HG03558 (cell line): ENCODE measurements around the gene CHD5.
"Not testable (repeated sequence)": the region's sequence is repeated elsewhere in the genome, so short reads cannot be mapped to it uniquely, and the experiment has no call there.

ENCODE experiments used
- ATAC-seq: cut with Tn5 transposase; IDR thresholded peaks from one replicate; pipeline ENCODE4 v1.9.1; 2021; ENCODE audit warnings: moderate number of reproducible peaks; ENCODE audit not compliant: unreplicated experiment; ENCODE audit errors: extremely low read depth

CHD5 gene

GRCh38 chr1:6180268-6180706, at the start of gene CHD5:
Gene CHD5, minus strand, starts transcription at chr1:6180321. Its CDS starts 298 bp downstream, at chr1:6180023.
- ATAC-seq = no peak

- ATAC-seq = no peak
Measured at GRCh38 chr1:6225651-6226050, 45.5 kb upstream of the CHD5 start.

DNA sequence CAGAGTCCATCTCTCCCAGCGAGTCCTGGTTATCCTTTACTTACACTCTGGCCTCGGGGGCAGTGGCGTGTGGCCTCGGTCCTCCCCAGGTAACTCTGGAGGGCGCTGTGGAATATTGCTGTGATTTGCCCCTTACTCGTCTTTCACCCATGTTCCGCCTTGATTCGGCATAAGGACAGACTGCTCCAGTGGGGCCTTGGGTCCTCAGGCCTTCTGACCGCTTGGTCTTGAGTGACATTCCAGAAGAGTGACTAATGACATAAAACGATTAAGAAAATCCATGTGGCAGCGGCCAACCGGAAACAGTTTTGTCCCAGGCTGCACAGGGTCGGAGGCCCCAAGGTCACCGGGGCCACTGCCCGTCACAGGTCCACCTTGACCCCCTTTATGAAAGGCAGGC, 44.6 kb upstream of the CHD5 start:
- no peak for ATAC-seq

DNA sequence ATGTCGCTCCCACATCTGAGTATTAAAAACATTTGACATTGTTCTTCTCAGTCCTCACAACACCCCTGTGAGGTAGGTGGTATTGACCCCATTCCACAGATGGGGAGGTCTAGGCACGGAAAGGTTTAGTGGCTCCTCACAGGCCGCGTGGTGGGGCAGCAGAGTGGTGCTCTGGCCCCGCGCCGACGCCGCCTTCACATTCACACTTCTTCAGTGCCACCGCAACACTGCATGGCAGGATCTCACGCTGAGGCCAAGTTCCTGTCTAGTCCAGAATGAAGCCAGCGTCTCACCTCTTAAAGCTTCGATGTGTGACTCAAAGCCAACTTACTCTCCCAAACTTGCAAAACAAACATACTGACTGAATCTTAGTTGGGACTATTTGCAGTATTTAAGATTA, 43.5 kb upstream of the CHD5 start:
- no peak for ATAC-seq

DNA sequence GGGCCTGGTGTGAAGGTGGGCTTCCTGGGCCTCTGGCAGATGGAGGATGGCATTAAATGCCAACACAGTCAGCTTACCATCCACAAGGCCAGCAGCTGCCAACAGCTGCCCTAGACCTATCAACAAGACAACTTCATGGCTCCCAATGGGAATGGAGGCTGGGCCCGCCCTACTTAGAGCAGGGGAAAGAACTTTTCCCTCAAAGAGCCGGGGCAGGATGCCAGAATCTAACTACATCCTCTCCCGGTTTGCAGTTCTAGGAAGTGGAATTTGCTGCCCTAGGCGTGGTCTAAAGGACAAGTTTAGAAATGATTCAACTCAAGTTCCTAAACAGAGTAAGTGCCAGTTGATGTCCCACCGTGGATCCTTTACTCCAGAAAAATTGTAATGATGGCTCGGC, 42.5 kb upstream of the CHD5 start:
- no peak for ATAC-seq

GRCh38 chr1:6221210-6221784, 41.2 kb upstream of the CHD5 start:
- ATAC-seq = no peak

DNA sequence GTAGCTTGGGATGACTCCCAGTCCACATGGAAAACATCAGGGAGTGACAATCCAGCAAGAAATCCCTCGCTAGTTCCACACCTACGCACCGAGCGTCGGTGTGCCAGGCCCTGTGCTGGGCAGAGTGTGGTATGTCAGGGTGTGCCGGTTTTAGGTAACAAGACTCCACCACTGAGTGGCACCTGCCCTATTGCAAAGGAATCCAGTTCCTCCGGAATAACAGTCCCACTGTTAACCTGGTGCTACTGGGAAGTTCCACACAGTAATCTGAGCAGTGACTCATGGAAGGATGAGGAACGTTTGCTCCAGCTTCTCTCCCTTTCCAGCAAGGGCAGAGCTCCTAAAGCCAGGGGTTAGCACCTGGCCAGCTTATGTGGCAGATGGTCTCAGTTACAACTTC, 40.1 kb upstream of the CHD5 start:
- ATAC-seq = no peak

DNA sequence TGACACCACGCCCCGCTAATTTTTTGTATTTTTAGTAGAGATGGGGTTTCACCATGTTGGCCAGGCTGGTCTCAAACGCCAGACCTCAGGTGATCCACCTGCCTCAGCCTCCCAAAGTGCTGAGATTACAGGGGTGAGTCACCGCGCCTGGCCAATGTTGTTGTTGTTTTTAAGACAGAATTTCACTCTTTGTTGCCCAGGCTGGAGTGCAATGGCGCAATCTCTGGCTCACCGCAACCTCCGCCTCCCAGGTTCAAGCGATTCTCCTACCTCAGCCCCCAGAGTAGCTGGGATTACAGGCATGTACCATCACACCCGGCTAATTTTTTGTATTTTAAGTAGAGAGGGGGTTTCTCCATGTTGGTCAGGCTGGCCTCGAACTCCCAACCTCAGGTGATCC, 39.5 kb upstream of the CHD5 start:
- not testable (repeated sequence) for ATAC-seq

DNA sequence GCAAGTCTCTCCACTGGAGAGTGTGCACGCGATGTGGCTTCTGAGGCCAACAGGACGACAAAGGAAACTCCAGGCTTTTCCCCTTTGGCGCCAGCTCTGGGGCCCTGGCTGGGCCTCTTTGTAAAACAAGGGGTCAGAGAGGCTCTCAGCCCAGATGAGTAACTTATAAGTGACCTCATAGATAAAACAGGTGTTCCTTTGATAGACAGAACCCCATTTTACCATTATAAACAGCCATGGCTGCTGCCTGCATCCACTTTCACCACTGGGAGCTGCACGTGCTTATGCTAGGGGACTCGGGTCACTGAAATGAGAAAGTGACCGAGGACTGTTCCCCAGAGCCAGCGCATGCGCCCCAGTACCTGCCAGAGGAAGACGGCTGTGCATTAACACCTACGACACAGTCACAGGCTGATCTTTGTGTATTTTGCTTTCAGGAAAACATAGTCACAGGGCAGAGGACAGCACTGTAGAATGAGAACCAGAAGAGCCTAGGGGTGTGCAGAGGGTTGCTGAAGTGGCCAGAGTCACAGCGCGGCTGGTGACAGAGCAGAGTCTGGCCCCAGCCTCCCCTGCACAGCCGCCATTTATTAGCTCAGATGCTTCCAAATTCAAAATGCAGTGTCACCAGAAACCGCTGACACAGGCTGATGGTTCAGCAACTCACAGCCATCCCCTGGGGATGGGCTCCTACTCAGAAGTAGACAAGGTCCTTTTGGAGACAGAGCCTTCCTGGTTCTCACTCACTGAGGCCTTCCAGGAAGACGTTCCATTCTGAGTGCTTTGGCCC, 38.4 kb upstream of the CHD5 start:
- no peak for ATAC-seq

DNA sequence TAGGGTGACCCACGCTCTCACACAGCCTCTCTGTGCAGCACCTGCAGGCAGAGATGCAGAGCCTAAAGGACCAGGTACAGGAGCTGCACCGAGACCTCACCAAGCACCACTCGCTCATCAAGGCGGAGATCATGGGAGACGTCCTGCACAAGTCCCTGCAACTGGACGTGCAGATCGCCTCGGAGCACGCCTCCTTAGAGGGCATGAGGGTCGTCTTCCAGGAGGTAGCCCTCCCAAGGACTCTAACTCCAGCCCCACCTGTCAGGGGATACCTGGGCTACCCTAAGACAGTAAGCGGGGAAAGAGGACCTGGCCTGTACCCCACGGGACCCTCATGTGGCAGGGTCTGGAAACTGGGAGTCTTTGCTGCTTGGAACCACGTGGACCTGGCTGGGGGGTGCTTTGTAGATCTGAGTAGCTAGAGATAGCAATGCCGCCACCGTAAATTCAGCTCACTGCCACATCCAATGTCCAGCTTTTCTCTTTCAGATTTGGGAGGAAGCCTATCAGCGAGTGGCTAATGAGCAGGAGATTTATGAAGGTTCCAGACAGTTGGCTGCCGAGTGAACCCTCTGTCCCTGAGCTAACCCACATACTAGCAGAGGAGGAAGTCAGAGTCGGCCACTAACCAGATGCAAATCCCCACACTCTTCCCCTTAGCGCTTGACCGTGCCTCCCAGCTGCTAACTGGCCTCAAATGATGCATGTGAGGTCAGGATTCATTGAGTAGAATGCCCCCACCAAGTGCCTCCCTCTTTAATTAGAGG, 32.3 kb upstream of the CHD5 start:
- no peak for ATAC-seq

DNA sequence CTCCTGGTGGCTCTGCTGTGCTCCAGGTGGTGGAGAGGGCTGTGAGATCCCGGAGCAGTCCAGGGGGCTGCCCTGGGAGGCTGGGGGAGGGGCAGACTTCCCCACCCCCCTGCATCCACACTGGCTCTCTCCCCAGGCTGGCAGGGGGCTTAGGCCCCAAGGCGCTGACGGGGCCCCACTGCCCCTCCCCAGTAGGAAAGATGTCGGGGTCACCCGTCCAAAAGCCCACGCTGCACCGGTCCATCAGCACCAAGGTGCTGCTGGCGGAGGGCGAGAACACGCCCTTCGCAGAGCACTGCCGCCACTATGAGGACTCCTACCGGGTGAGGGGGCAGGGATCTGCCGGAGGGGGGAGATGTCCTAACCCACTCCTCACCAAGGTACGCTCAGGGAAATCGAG, 31.6 kb upstream of the CHD5 start:
- no peak for ATAC-seq

DNA sequence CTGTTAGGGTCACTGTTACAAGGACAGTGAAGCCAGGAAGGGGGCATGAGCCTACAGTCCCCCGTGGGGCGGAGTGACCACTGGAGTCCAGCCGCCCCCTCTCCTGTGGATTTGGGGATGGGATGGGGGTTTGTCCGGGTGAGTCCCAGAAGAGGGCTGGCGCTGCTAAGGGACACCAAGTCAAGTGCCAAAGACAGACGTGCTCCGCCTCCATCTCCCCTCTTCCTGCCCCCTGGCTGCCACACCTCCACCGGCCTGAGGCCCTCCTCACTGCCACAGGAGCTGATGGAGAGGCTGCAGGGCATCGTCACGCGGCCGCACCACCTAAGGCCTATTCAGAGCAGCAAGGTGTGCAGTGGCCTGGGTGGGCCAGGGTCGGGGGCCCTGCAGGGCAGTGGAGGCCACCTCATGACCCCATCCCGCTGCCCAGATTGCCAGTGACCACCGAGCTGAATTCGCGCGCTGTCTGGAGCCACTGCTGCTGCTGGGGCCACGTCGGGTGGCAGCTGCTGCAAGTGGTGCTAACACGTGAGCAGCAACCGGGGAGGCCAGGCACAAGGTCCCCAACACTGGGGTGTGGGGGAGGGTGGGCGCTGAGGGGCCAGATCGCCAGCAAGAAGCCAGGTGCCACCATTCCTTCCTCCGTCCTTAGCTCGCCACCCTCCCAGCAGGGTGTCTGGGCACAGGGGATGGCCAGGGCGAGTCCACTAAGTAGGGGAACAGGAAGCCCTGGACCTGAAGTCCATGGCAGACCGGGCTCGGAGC, 30.7 kb upstream of the CHD5 start:
- no peak for ATAC-seq

GRCh38 chr1:6209661-6210580, 29.8 kb upstream of the CHD5 start:
- ATAC-seq = no peak

DNA sequence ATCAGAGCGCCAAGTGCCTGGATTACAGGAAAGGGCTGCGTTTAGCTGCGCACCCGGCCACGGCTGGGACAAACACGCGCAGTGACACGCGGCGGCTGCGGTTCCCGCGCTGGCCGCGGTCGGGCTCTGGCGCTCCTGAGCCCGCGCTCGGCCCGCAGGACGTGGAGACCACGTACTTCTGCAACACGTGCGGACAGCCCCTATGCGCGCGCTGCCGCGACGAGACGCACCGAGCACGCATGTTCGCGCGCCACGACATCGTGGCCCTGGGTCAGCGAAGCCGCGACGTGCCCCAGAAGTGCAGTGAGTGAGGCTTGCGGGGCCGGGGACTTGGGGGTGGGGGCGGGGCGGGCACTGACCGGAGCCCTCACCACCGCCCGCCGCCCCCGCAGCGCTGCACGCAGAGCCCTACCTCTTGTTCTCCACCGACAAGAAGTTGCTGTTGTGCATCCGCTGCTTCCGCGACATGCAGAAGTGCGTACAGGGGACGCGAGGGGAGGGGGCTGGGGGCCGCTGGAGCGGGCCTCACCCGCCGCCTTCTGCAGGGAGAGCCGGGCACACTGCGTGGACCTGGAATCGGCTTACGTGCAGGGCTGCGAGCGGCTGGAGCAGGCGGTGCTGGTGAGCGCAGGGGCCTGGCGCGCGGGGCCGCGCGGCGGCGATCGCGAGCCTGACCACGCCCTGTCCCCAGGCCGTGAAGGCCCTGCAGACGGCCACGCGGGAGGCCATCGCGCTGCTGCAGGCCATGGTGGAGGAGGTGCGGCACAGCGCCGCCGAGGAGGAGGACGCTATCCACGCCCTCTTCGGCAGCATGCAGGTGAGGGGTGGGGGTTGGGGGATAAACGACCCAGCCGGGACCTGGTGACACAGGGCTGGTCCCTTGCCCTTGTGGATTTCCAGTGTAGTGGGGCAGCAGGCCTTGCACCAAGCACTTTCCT, 28.9 kb upstream of the CHD5 start:
- no peak for ATAC-seq

- ATAC-seq = no peak
Measured at GRCh38 chr1:6207921-6208320, 27.8 kb upstream of the CHD5 start.

GRCh38 chr1:6207075-6207885, 27.2 kb upstream of the CHD5 start:
- no peak for ATAC-seq

GRCh38 chr1:6206520-6206855, 26.4 kb upstream of the CHD5 start:
- no peak for ATAC-seq
